Sigmoid colon (tissue), 7 donors: ENCODE data around the gene TMEM255B. TPM values are rescaled to one million over a fixed set of nuclear protein-coding genes. Genes with fewer than 3 reads are reported as not detected.
A peak's percentile ranks its signal among the peaks of the same experiment; 100 is the strongest.

Experiments used
- DNase-seq: peaks from one replicate; pipeline ENCODE4 v3.0.0-alpha.2; 2019
- H3K27ac ChIP-seq, 4 donors: fragments of 200-600 bp; sonication (generic); one replicate each; pipeline ENCODE4 v1.5.1; 2016 to 2019; ENCODE audit warnings: mild to moderate bottlenecking in 1 of 4
- H3K27me3 ChIP-seq, 3 donors: fragments of 200-600 bp; sonication (generic); one replicate each; pipeline ENCODE4 v1.5.1; 2019; ENCODE audit warnings: mild to moderate bottlenecking in 1 of 3
- H3K36me3 ChIP-seq, 4 donors: fragments of 200-600 bp; sonication (generic); one replicate each; pipeline ENCODE4 v1.5.1; 2016 to 2019
- H3K4me1 ChIP-seq, 4 donors: fragments of 200-600 bp; sonication (generic); one replicate each; pipeline ENCODE4 v1.5.1; 2017 to 2019
- H3K4me3 ChIP-seq, 4 donors: fragments of 200-600 bp; sonication (generic); one replicate each; pipeline ENCODE4 v1.5.1; 2017 to 2019; ENCODE audit warnings: mild to moderate bottlenecking in 2 of 4, moderate library complexity in 1 of 4
- H3K9me3 ChIP-seq, 4 donors: fragments of 200-600 bp in 3 of 4; sonication (generic) in 3 of 4; one replicate each; pipeline versions ENCODE4 v1.5.1 to v1.6.1; 2013 to 2019
- EP300 ChIP-seq, 4 donors: sonication (generic); formaldehyde crosslinking; IDR thresholded peaks; one replicate each; pipeline ENCODE4 v1.6.1; 2017; ENCODE audit warnings: antibody characterized with exemption in 4 of 4
- POLR2A ChIP-seq, 2 donors: fragments of 450-650 bp; IDR thresholded peaks; one replicate each; pipeline ENCODE4 v1.6.1; 2016; ENCODE audit warnings: antibody characterized with exemption in 2 of 2, mild to moderate bottlenecking in 2 of 2, moderate library complexity in 2 of 2
- POLR2AphosphoS5 ChIP-seq, 4 donors: sonication (generic); formaldehyde crosslinking; IDR thresholded peaks; one replicate each; pipeline ENCODE4 v1.6.1; 2017; ENCODE audit warnings: antibody characterized with exemption in 4 of 4
- WGBS, 2 donors: extraction: QIAGEN DNeasy Blood & Tissue Kit; methylation state at CpG; one replicate each; pipeline ENCODE4 v1.1.7; 2013; 5-methylcytosine and 5-hydroxymethylcytosine counted together
- intact Hi-C: fragments of 100-400 bp; cut with DNase I; formaldehyde crosslinking; loops from one replicate; pipeline ENCODE4 v1.15.1; 2023
- polyA plus RNA-seq, 3 donors: library from polyadenylated mRNA; stranded (reverse); fragments of 200-250 nt; gene quantifications; one replicate each; pipeline ENCODE4 v1.2.3, GENCODE V29; 2013
- total RNA-seq, 4 donors: library from RNA; depleted of rRNA; stranded (reverse); fragments of >200 nt; gene quantifications; one replicate each; pipeline ENCODE4 v1.1.0, GENCODE V29; 2016
- TF ChIP-seq, protein P1 (sequence below), 4 experiments: fragments of 450-650 bp in 3 of 4; fragments of 200-600 bp in 1 of 4; IDR thresholded peaks; one replicate each; pipeline ENCODE4 v1.5.1; 2016 to 2019; ENCODE audit warnings: antibody characterized with exemption in 4 of 4, mild to moderate bottlenecking in 3 of 4, moderate library complexity in 2 of 4
- donor health status: healthy with polysubstance abuse.
- donor health status: Bipolar disorder and iron deficiency.
- donor health status: healthy.

The TMEM255B gene
- total and polyA plus RNA-seq, 7 donors, result 0.60 to 11.1 (median 4.3) TPM

DNA sequence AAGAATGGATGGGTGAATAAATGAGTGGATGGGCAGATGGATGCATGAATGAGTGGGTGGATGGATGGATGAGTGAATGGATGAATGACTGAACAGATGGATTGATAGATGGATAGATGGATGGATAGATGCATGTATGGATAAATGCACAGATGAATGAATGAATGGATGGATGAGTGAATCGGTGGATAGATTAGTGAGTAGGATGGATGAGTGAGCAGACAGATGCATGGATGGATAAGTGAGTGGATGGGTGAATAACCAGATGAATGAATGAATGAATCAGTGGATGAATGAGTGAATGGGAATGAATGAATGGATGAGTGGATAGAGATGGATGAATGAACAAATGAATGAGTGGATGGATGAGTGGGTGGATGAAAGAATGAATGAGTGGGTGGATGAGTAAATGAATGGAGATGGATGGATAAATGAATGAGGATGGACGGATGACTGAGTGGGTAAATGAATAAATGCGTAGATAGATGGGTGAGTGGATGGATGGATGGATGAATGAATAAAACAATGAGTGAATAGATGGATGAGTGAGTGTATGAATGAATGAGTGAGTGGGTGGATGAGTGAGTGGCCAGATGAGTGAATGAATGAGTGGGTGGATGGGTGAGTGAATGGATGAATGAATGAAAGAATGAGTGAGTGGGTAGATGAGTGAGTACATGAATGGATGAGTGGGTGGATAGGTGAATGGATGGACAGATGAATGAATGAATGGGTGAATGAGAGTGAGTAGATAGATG lies 91.9 kb downstream of the TMEM255B start:
- H3K9me3 ChIP-seq, result no peaks in the 10 kb centered on the region
- peaks cover 0 to 9% (median 4%) of the 10 kb centered on the region in 4 donors for H3K36me3 ChIP-seq
- TF ChIP-seq, protein P1, sequence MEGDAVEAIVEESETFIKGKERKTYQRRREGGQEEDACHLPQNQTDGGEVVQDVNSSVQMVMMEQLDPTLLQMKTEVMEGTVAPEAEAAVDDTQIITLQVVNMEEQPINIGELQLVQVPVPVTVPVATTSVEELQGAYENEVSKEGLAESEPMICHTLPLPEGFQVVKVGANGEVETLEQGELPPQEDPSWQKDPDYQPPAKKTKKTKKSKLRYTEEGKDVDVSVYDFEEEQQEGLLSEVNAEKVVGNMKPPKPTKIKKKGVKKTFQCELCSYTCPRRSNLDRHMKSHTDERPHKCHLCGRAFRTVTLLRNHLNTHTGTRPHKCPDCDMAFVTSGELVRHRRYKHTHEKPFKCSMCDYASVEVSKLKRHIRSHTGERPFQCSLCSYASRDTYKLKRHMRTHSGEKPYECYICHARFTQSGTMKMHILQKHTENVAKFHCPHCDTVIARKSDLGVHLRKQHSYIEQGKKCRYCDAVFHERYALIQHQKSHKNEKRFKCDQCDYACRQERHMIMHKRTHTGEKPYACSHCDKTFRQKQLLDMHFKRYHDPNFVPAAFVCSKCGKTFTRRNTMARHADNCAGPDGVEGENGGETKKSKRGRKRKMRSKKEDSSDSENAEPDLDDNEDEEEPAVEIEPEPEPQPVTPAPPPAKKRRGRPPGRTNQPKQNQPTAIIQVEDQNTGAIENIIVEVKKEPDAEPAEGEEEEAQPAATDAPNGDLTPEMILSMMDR (IDR thresholded peaks at IDR 0.05), result no peak
- TF ChIP-seq POLR2AphosphoS5 (IDR thresholded peaks at IDR 0.05), result no peak
- WGBS, 2 donors, result 97% methylated on average over 3 of the region's 3 CpGs
- intact Hi-C loops, result no loop called here
- DNase-seq, result no peak
- H3K27me3 ChIP-seq, result no peaks in the 10 kb centered on the region
- no peak overlapping the region for H3K27ac ChIP-seq
- peaks cover 0 to 46% (median 28%) of the 10 kb centered on the region in 4 donors for H3K4me1 ChIP-seq
- no peak overlapping the region for H3K4me3 ChIP-seq

DNA sequence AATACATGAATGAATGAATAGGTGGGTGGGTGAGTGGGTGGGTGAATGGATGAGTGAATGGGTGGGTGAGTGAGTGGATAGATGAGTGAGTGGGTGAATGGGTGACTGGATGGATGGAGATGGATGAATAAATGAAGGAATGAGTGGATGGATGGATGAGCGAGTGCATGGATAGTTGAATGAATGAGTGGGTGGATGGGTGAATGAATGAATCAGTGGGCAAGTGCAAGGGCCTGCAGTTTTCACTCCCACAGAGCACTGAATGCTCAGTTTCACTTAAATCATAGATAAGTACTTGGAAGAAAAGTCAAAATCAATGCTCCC lies 92.4 kb downstream of the TMEM255B start:
- intact Hi-C loops, result no loop called here
- no peaks in the 10 kb centered on the region for H3K27me3 ChIP-seq
- H3K27ac ChIP-seq, result peak overlapping the region in 1 of 4 donors; percentile 58
- no peaks in the 10 kb centered on the region for H3K9me3 ChIP-seq
- H3K4me3 ChIP-seq, result no peak overlapping the region
- DNase-seq, result no peak
- WGBS, 2 donors, result 96 to 98% methylated on average over 1 of the region's 1 CpG
- peaks cover 0 to 51% (median 32%) of the 10 kb centered on the region in 4 donors for H3K4me1 ChIP-seq
- no peak for TF ChIP-seq EP300 (IDR thresholded peaks at IDR 0.05)
- no peak for TF ChIP-seq POLR2A (IDR thresholded peaks at IDR 0.05)
- TF ChIP-seq, protein P1 (IDR thresholded peaks at IDR 0.05), result no peak
- TF ChIP-seq POLR2AphosphoS5 (IDR thresholded peaks at IDR 0.05), result no peak
- H3K36me3 ChIP-seq, result peaks cover 0 to 6% (median 2%) of the 10 kb centered on the region in 4 donors

DNA sequence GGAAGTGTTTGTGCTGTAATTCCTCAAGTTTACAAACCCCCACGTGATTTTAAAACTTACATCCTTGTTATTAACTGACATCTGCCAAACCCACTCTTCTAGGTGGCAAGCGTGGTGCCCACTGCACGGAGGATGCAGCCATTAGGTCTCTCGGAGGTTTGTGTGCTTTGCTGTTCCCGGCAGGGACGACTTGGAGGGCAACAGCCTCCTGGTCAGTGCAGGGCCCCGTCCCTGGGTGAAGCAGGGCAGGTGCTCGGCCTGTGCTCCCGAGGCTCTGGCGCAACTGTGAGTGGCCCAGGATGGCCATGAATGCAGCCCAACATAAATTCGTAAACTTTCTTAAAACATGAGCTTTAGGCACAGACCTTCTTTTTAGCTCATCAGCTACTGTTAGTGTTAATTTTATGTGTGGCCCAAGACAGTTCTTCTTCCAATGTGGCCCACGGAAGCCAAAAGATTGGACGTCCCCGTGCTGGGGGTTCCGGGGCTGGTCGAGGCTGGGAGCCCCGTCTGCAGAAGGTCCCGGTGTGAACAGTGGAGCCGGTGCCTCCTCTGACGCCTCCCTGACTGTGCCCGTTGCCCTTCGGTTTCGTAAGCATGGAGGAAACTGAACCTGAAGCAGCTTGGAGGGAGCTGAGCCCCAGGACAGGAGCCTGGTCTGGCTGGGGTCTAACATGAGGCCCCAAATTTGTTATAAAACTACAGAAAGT lies 93.0 kb downstream of the TMEM255B start:
- Histone ChIP-seq H3K4me1 (peaks cover 0 to 57% (median 37%) of the 10 kb centered on the region in 4 donors), H3K36me3 (peaks cover 0 to under 1% (median 0%) of the 10 kb centered on the region in 4 donors), H3K27me3 (no peaks in the 10 kb centered on the region), H3K9me3 (no peaks in the 10 kb centered on the region), H3K4me3 (no peak overlapping the region), H3K27ac (peak overlapping the region in 1 of 4 donors; percentile 58)
- DNase-seq, result no peak
- no peak for TF ChIP-seq POLR2A (IDR thresholded peaks at IDR 0.05)
- 87 to 92% methylated on average over 23 of the region's 23 CpGs for WGBS, 2 donors
- intact Hi-C loops, result no loop called here

DNA sequence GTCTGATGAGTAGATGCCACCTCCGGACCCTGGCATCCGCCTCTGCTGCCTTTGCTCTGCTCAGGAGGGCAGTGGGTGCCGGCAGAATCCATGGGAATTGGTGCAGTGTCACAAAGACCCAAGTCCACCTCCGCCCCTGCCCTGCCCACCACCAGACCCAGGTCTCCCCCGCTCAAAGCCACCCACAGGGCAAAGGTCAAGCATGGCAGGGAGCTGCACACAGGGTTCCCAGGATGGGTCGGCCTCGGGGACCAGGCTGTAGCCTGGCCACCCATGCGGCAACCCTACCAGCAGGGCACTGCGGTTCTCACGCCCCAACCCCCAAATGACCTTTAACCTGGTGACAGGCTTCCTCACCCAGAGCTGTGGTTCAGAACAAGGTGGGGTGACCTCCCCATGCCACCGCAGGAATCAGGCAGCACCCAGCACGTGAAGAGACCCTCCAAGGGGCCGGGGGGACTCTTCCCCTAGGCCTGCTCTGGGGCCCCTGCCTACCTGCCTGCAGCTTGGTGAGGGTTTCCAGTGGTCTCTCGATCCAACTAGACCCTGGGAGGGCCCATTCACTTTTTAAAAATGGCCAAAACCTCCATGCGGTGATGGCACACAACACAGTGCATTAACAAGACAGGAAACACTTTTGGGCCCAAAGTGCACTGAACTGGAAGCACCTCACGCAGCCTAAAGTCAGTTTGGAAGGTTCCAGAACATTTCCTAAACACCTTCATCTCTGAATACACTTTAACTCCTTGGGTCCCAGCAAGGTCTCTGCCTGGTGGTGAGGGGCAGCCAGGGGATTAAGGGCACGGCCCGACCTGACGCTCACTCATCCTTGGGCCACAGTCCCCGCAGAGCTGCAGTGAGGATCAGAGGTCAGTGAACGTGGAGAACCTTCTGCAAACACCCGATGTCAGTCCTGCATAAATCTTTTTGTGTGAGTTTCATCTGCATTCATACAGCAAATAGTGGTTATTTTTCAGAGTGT lies 93.8 kb downstream of the TMEM255B start:
- Histone ChIP-seq H3K9me3 (no peaks in the 10 kb centered on the region), H3K4me1 (peaks cover 0 to 57% (median 44%) of the 10 kb centered on the region in 4 donors), H3K27ac (peak overlapping the region in 2 of 4 donors; percentile 44 to 58), H3K36me3 (no peaks in the 10 kb centered on the region), H3K4me3 (no peak overlapping the region), H3K27me3 (no peaks in the 10 kb centered on the region)
- TF ChIP-seq, protein P1 (IDR thresholded peaks at IDR 0.05), result no peak
- no peak for TF ChIP-seq POLR2A (IDR thresholded peaks at IDR 0.05)
- no peak for TF ChIP-seq EP300 (IDR thresholded peaks at IDR 0.05)
- no peak for TF ChIP-seq POLR2AphosphoS5 (IDR thresholded peaks at IDR 0.05)
- intact Hi-C loops, result no loop called here
- WGBS, 2 donors, result 66 to 85% methylated on average over 22 of the region's 22 CpGs
- no peak for DNase-seq
